GM18520 (cell line): ENCODE measurements around the gene GABARAPL1.
"Not testable (repeated sequence)": the region's sequence is repeated elsewhere in the genome, so short reads cannot be mapped to it uniquely, and the experiment has no call there.

Source experiments
- ATAC-seq: cut with Tn5 transposase; IDR thresholded peaks from one replicate; pipeline ENCODE4 v1.9.1; 2021; ENCODE audit not compliant: unreplicated experiment

The GABARAPL1 gene

DNA sequence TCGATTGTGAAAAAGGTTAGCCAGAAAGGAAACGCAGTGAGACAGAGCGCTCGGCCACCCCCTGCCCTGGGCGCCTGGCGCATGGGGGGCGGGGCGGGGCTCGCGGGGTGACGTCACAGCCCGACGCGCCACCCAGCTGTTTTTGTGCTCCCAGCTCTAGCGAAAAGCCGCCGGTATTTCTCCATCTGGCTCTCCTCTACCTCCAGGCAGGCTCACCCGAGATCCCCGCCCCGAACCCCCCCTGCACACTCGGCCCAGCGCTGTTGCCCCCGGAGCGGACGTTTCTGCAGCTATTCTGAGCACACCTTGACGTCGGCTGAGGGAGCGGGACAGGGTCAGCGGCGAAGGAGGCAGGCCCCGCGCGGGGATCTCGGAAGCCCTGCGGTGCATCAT lies at the start of gene GABARAPL1:
Gene GABARAPL1, plus strand, starts transcription at position 139 of the 393 bp plus-strand sequence. Its CDS starts 253 bp downstream, at position 392.
- ATAC-seq: no peak

DNA sequence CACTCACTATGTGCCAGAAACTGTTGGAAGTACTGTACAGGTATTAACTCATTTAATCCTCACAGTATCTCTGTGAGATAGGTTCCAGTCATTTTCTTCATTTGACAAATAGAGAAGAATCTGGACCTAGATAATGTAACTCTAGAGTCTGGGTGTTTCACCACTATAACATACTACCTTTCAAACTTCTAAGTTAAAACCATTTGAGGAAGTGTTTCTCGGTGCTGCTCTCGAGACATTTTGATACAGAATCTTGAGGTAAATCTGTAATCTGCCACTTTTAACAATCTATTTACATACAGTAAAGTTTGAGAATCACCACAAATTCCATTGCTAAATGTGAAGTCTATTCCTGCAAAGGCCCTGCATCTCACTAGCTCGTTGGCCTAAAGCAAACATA lies 49.6 kb upstream of the GABARAPL1 start:
- no peak for ATAC-seq

DNA sequence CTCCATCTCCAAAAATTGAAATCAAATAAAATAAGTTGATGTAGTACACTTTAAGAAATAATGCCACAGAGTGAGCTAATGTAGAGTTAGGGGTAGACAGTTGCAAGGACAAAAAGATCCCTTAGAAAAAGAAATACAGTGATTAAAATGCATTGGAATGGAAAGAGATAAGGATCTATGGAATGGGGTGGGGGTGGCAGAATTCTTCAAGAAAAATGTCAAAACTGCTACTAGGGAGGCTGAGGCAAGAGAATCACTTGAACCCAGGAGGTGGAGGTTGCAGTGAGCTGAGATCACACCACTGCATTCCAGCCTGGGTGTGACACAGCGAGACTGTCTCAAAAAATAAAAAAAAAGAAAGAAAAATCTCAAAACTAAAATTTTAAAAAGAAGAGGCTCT lies 47.3 kb upstream of the GABARAPL1 start:
- ATAC-seq: no peak

GRCh38 chr12:10167599-10167998 lies 45.1 kb upstream of the GABARAPL1 start:
- no peak for ATAC-seq

DNA sequence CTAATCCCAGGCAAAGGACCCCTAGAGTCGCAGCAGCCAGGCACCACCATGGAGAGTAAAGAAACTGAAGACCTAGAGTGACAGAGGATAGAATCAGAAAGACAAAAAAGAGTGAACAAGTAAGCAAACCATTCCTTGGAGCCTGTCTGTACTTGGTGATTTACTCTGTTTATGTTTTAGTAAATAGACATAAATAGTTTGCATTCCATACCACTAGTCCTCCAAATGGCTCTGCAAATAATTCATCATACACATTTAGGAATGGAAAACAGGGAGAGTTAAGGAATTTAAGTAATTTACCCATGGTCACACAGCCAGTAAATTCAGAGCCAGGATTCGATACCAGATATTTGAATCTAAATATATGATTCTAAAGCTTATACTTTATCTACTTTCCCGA lies 43.6 kb upstream of the GABARAPL1 start:
- no peak for ATAC-seq

DNA sequence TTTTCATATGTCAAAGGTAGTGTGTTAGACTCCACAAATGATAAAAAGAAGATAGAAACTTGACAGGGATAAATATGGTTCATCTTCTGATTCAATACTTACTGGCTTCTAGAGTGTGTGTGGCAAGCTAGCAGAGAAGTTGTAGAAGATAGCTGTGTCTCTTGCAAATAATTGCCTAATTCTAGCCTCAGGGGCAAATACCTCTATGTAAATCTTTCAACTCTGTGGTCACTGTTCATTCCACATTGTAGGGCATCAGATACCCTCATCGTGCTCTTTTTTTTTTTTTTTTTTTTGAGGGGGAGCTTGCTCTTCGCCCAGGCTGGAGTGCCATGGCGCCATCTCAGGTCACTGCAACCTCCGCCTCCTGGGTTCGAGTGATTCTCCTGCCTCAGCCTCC lies 42.5 kb upstream of the GABARAPL1 start:
- ATAC-seq: no peak

GRCh38 chr12:10171973-10172728 lies 40.5 kb upstream of the GABARAPL1 start, which contains the start of gene OLR1:
Gene OLR1 (minus strand): TSS chr12:10172132. CDS start chr12:10172077, 55 bp downstream.
- ATAC-seq: no peak

GRCh38 chr12:10174986-10175614 lies 37.6 kb upstream of the GABARAPL1 start:
- no peak for ATAC-seq

- ATAC-seq: no peak
Measured at GRCh38 chr12:10175846-10176636, 36.6 kb upstream of the GABARAPL1 start.

- ATAC-seq: no peak
Measured at GRCh38 chr12:10178821-10179220, 33.9 kb upstream of the GABARAPL1 start, which contains the start of gene TMEM52B. Gene TMEM52B (plus strand): TSS chr12:10179032. CDS start chr12:10179575, 543 bp downstream.

- no peak for ATAC-seq
Measured at GRCh38 chr12:10179776-10180181, 32.9 kb upstream of the GABARAPL1 start.

DNA sequence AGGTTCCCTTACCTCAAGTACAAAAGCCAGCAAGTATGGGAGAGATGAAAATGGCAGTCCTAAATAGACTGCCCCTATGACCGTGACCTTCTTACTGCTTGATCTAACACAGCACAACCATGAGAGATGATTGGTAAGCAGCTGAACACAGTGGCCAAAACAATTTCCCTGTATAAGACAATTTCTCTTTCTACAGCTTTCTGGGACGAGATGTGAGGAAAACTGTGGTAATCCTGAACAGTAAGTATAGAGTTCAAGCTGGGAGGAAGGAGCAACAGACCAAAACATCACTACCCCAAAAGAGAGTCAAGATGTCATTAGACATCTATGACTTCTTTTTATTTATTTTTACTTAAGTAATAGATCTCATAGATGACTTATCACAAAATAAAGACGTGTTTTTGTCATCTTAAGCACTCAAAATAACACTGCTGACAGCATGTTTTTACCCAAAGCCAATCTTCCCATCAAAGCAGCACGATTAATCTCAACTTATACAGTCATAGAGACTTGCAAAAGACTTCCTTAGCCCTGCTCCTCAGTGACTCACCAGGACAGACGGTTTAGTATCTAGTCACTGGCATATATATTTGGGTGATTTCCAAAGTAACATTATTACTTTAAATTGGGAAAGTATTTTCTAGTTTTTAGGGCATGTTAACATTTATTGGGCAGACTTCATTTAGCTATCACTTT lies 30.2 kb upstream of the GABARAPL1 start:
- no peak for ATAC-seq

GRCh38 chr12:10184261-10184843 lies 28.3 kb upstream of the GABARAPL1 start:
- no peak for ATAC-seq

DNA sequence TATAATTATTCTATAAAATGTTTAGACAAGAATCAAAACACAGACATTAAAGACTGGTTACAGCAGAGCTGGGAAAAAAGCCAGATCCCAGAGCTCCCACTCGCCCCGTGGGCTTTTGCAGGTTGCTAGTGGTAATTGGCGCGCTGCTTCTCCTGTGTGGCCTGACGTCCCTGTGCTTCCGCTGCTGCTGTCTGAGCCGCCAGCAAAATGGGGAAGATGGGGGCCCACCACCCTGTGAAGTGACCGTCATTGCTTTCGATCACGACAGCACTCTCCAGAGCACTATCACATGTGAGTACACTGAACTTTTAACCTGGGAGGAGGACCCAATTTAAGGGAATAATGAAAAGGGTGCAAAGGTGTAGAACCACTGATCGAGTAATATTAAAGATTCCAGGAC lies 26.4 kb upstream of the GABARAPL1 start:
- ATAC-seq: no peak

GRCh38 chr12:10186958-10187357 lies 25.7 kb upstream of the GABARAPL1 start:
- not testable (repeated sequence) for ATAC-seq

- ATAC-seq: no peak
Measured at GRCh38 chr12:10189653-10190052, 23.0 kb upstream of the GABARAPL1 start.

- peak; percentile 93 for ATAC-seq
Measured at GRCh38 chr12:10190558-10191388, 21.9 kb upstream of the GABARAPL1 start.

DNA sequence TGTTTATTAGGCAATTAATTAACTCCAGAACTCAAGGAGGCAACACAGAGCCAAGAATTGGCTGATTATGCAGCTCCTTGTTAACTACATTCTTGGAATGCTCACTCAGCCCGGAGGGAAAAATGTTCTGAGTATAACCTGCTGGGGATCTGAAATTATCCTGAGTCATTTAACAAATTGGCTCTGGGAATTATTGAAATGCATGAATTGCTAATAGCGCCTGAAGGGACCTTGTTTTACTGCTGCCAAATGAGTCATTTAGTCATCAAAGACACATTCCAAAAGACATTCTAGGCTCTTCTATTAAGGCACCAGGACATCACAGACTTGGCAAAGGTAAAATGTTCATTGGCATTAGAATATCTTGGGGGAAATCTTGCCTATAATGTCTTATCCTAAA lies 20.8 kb upstream of the GABARAPL1 start:
- no peak for ATAC-seq

GRCh38 chr12:10194160-10194670 lies 18.5 kb upstream of the GABARAPL1 start:
- no peak for ATAC-seq
